Lower leg skin (tissue), 3 donors: ENCODE results near the gene CALY.

ENCODE experiments used
- CTCF ChIP-seq, 3 donors: fragments of 450-650 bp; IDR thresholded peaks; one replicate each; pipeline ENCODE4 v1.5.1; 2016; ENCODE audit warnings: antibody characterized with exemption in 3 of 3, mild to moderate bottlenecking in 3 of 3, moderate library complexity in 2 of 3
- POLR2A ChIP-seq, 2 donors: fragments of 450-650 bp; IDR thresholded peaks; one replicate each; pipeline ENCODE4 v1.6.1; 2016 to 2017; ENCODE audit warnings: antibody characterized with exemption in 2 of 2, mild to moderate bottlenecking in 1 of 2, moderate library complexity in 1 of 2

- TF ChIP-seq CTCF (IDR thresholded peaks at IDR 0.05) = no peak
- TF ChIP-seq POLR2A (IDR thresholded peaks at IDR 0.05) = no peak
Observed at GRCh38 chr10:133309720-133310398, 26.8 kb downstream of the CALY start.
